Left forelimb (tissue), 1 donor: ENCODE measurements around the gene SARNP.
A peak's percentile ranks its signal among the peaks of the same experiment; 100 is the strongest.
"Not testable (repeated sequence)": the region's sequence is repeated elsewhere in the genome, so short reads cannot be mapped to it uniquely, and the experiment has no call there.

ENCODE experiments used
- DNase-seq: peaks from one replicate; pipeline ENCODE4 v3.0.0-alpha.2; 2018; ENCODE audit warnings: low spot score

The SARNP gene

GRCh38 chr12:55839345-55840140 lies 22.0 kb upstream of the SARNP start:
- DNase-seq: no peak

GRCh38 chr12:55838361-55838760 lies 20.8 kb upstream of the SARNP start:
- DNase-seq: no peak

GRCh38 chr12:55834400-55834799 lies 16.9 kb upstream of the SARNP start:
- not testable (repeated sequence) for DNase-seq

DNA sequence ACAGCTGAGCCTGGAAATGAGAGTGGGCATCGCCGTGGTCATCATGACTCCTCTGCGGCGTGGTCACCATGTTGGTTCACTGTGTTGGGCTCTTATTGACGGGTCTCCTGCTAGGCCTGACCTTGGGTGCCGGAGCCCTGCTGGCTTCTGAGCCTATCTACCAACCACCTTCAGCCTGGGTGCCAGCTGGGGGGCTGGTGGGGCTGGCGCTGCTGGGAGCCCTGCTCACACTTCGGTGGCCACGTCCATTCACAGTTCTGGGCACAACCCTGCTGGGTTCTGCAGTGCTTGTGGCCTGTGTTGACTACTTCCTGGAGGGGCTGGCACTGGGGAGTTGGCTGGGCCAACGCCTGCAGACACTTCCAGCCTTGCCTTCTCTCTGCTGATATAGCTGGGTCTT lies 15.5 kb upstream of the SARNP start:
- DNase-seq: no peak

DNA sequence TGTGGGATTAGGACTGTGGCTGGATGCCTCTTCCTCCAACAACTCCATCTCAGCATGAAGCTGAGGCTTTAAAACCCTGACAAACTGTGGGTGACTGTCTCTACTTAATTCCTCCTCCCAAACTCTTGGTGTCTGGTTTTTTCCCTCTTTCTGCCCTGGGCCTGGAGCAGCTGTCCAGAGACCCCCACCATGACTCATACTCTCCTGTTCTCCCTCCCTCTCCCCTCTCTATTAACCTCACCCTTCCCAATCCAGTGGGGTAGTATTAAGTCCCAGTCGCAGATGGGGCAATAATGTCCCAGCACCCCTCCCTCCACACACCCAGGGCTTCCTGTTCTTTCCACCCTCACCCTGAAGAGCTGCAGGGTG lies 13.9 kb upstream of the SARNP start:
- no peak for DNase-seq

DNA sequence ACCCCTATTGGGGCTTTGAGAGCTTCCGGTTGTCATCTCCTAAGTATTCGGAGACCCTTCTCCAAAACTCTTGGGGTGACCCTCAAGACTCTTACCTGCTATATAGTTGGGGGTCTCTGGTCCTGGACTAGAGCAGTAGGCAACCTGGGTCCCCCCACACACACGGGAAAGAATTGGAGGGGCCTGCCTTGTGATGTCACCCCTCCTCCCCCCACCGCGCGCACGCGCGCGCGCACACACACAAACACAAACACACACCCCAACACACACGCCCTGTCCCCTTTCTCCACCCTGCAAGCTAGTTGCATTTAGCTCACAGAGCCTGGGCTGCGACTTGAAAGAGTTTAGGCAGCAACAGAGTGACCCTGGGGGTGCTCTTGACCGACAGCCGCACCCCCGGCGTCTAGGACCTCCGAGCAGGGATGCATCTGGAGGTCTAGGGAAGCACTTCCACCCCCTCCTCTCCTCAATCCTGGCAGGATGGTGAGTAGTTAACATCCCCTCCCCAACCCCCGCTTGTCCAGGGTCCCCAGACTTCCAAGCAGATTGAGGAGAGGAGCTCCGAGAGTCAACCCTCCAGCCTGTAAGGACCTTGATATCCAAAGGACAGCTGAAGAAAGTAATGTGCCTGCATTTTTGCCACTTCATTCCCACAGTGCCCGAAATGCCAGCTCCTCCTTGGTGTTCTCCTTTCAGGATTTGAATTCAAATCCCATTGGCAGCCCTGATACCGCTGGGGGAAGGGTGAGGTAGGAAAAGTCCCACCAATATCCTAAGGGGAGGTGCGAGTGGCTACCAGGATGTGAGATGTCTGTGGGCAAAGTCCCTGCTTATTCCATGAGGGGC lies 13.3 kb upstream of the SARNP start:
- peak; percentile 92 for DNase-seq

GRCh38 chr12:55829967-55830600 lies 12.6 kb upstream of the SARNP start:
- DNase-seq: peak; percentile 87

GRCh38 chr12:55828357-55828756 lies 10.8 kb upstream of the SARNP start:
- no peak for DNase-seq

DNA sequence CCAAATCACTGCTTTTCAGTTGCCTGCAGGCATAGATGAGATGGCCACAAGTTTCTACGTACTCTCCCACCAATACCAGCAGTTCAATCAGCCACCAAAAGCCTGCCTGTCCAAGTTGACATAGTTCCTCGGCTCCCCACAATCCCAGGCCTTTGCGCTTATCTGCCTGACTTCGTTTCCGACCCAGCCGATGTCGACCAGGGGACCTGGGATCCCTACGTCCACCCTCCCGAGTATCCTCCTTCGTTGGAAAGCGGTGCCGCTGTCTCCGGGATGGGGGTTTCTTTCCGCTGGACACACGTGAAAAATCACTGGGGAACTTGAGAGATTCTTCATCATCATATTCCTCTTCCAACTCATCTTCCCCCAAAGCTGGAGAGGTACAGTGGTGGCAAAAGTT lies 10.3 kb upstream of the SARNP start:
- no peak for DNase-seq

DNA sequence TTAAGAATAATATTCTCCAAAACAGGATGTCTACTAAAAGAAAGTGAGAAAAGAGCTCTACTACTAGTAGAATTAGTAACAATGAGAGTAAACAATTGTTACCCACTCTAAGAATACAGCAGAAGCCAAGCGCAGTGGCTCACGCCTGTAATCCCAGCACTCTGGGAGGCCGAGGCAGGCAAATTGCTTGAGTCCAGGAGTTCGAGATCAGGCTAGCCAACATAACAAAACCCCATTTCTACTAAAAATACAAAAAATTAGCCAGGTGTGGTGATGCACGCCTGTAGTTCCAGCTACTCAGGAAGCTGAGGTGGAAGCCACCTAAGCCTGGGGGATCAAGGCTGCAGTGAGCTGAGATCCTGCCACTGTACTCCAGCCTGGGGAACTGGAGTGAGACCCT lies 7.2 kb upstream of the SARNP start:
- no peak for DNase-seq

GRCh38 chr12:55823419-55823818 lies 5.9 kb upstream of the SARNP start:
- no peak for DNase-seq

GRCh38 chr12:55822228-55822627 lies 4.7 kb upstream of the SARNP start:
- no peak for DNase-seq

GRCh38 chr12:55820679-55821078 lies 3.2 kb upstream of the SARNP start:
- DNase-seq: no peak

DNA sequence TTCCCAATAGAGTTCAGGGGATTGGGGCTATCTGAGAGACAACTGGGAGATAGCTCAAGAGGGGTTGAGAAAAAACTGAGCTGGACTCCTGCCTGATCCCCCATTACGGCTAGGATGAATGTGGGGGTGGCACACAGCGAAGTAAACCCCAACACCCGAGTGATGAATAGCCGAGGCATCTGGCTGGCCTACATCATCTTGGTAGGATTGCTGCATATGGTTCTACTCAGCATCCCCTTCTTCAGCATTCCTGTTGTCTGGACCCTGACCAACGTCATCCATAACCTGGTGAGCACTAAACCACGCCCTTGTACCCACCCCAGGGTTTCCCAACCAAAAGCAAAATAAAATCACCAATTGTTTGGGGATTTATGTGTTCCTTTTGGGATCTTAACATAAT lies 1.4 kb upstream of the SARNP start:
- DNase-seq: no peak

GRCh38 chr12:55818140-55818728 lies 710 bp upstream of the SARNP start:
- no peak for DNase-seq

GRCh38 chr12:55816881-55817344 lies 611 bp downstream of the SARNP start:
- no peak for DNase-seq

DNA sequence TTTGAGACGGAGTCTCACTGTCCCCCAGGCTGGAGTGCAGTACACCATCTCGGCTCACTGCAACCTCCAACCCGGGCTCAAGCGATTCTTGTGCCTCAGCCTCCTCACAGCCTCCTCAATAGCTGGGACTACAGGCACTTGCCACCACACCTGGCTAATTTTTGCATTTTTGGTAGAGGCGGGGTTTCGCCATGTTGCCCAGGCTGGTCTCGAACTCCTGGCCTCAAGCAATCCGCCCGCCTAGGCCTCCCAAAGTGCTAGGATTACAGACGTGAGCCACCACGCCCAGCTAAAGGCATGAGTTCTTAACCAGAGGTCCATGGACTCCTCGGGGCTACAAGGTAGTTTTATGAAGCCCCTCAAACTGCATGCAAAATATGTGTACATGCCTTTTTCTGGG lies 2.1 kb downstream of the SARNP start:
- no peak for DNase-seq

GRCh38 chr12:55814257-55814656 lies 3.3 kb downstream of the SARNP start:
- no peak for DNase-seq

- no peak for DNase-seq
These were observed 5.4 kb downstream of the SARNP start for GRCh38 chr12:55812088-55812487.

GRCh38 chr12:55809274-55809673 lies 8.2 kb downstream of the SARNP start:
- no peak for DNase-seq

DNA sequence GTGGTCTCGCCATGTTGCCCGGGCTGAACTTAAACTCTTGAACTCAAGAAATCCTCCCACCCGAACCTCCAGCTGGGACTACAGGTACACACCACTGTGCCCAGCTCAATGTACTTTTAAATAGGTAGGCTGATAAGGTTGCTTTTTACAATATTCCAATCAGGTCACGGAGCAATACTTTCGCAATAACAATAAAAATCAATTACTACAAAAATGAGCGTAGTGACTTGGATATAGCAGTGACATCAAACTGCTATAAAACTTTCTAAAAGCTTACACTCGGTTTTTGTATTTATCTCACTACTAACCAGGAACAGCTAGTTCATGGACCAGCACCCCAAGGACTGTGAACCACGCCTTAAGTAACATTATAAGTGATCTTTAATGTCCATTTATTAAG lies 10.5 kb downstream of the SARNP start:
- DNase-seq: no peak

DNA sequence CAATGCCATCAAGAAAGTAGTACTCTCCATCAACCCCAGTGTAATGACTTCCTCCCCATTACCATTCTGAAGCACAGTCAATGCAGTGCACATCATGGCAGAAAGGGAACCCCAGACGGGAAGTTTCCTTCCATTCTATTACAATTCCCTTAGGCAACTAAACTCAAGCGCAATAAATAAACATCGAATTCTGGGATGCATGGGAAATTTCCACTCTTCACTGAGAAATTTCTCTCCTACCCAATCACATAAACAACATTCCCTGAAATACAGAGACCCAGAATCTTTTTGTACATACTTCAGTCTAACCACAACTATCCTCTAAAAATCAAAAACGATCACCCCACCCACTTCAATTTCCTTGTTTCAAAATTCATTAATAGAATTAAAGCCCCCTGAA lies 20.0 kb downstream of the SARNP start:
- no peak for DNase-seq
